Neural crest cell (in vitro differentiated cells): ENCODE measurements around the gene CABLES2. TPM values are rescaled to one million over a fixed set of nuclear protein-coding genes. Genes with fewer than 3 reads are reported as not detected.

Experiments
- DNase-seq: peaks from one replicate; pipeline ENCODE4 v3.0.0; 2021; ENCODE audit warnings: low read depth, mixed read lengths, low spot score
- H3K27ac Mint-ChIP-seq: one replicate; pipeline ENCODE4 v1.8.0; 2021; ENCODE audit warnings: mild to moderate bottlenecking, mixed read lengths; ENCODE audit not compliant: unreplicated experiment
- H3K27me3 Mint-ChIP-seq: 2 replicates; pipeline ENCODE4 v1.8.0; 2021; ENCODE audit warnings: low read depth, mild to moderate bottlenecking, mixed read lengths
- H3K36me3 Mint-ChIP-seq: 2 replicates; pipeline ENCODE4 v1.8.0; 2021; ENCODE audit warnings: low read depth, mild to moderate bottlenecking, mixed read lengths
- H3K4me1 Mint-ChIP-seq: 2 replicates; pipeline ENCODE4 v1.8.0; 2021; ENCODE audit warnings: mixed read lengths
- H3K4me3 Mint-ChIP-seq: one replicate; pipeline ENCODE4 v1.8.0; 2021; ENCODE audit warnings: mild to moderate bottlenecking, mixed read lengths
- H3K9me3 Mint-ChIP-seq: 2 replicates; pipeline ENCODE4 v1.8.0; 2021; ENCODE audit warnings: mixed read lengths
- total RNA-seq: library from RNA; stranded (reverse); gene quantifications from 2 replicates; pipeline ENCODE4 v1.2.1, GENCODE V29; 2021
- TF ChIP-seq, protein P1 (sequence below): fragments of 200-600 bp; sonication (generic); conservative IDR thresholded peaks from 2 replicates; pipeline ENCODE4 v1.5.0; 2021; ENCODE audit warnings: antibody characterized with exemption, mild to moderate bottlenecking

The CABLES2 gene
- total RNA-seq, 1 donor from 2014 or later = 26.6 TPM

DNA sequence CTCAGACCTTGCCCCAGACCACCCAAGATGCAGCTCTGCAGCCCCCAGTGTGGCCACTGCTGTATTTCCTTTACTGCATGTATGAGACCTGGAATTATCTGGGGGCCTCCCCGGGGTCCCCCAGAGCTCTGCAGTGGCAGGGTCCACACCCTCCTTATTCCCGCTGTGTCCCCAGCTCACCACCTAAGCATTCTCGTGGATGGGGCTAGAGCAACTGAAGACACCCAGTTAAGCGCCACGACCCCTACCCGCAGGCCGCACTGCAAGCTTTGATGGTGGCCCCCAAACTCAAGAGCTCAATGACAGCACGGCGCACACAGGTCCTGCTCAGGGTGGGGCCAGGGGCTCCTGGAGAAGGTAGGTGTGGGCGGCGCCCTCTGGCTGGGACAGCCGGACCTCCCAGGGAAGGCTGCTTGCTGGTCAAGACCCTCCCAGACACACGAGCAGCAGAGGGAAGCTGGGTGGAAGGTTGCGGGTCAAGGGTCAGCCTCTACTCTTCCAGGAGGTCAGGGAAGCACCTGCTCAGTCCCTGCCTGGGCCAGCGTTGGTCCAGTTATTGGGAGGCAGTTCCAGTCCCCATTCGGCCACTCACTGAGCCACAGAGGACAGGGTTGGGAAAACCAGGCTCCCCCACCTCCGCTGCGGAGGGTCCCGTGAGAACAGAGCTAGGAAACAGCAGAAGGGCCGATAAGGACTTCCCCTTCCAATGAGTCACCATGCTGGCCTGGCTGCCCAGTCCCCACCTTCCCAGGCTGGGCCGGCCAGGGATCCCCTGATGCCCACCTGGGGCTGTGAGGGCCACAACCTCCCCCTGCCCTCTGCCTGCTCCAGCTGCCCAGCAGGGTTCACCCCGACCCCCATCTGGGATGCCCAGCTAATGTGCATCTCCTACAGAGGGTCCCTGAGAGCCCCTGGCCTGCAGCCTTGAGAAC is 42.9 kb downstream of the CABLES2 start:
- Mint-ChIP-seq H3K27me3 (peaks cover 10% of the 10 kb centered on the region), H3K27ac (no peak overlapping the region), H3K4me3 (peak overlapping the region; percentile 82), H3K9me3 (no peaks in the 10 kb centered on the region), H3K4me1 (peaks cover 2% of the 10 kb centered on the region), H3K36me3 (no peaks in the 10 kb centered on the region)
- TF ChIP-seq, protein P1, sequence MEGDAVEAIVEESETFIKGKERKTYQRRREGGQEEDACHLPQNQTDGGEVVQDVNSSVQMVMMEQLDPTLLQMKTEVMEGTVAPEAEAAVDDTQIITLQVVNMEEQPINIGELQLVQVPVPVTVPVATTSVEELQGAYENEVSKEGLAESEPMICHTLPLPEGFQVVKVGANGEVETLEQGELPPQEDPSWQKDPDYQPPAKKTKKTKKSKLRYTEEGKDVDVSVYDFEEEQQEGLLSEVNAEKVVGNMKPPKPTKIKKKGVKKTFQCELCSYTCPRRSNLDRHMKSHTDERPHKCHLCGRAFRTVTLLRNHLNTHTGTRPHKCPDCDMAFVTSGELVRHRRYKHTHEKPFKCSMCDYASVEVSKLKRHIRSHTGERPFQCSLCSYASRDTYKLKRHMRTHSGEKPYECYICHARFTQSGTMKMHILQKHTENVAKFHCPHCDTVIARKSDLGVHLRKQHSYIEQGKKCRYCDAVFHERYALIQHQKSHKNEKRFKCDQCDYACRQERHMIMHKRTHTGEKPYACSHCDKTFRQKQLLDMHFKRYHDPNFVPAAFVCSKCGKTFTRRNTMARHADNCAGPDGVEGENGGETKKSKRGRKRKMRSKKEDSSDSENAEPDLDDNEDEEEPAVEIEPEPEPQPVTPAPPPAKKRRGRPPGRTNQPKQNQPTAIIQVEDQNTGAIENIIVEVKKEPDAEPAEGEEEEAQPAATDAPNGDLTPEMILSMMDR = no peak
- no peak for DNase-seq

DNA sequence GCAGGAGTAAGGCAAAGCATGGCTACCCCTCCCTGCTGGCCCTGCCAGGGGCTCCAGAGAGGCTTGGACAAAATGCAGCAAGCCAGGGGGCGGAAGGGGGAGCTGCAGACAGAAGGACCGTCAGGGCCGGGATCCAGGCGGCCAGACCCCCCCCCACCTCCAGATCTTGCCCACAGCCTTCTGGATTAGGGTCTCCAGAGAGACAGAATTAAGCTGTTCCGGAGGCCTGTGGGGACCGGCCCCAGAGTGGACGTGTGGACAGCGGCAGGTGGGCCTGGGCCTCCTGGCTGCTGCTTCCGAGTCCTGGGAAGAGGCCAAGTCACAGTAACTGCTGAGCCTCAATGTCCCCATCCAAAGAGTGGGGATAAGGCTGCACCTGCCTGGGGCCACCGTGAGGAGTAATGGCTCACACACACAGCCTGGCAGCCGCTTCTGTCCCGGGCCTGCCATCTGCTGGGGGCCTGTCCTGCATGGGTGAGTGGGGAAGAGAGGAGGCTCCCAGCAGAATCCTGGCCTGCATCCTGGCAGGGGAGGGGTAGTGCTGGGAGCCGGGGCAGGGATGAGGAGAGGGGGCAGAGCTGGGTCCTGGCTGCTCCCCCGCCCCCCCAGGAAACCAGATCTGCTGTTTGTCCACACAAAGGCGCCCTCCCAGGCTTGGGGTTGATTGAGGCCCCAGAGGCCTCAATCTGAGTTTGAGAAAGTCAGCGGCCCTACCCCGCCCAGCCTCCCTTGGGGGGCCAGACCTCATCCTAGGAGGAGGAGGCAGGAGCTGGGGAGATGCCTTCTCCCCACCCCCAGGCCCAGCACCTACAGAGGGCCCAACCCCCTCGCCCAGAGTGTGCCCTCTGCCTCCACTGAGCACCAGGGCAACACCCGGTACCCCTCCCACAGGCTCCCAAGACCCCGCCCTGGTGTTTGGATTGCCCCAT is 43.8 kb downstream of the CABLES2 start:
- Mint-ChIP-seq H3K4me3 (no peak overlapping the region), H3K27ac (no peak overlapping the region), H3K36me3 (no peaks in the 10 kb centered on the region), H3K27me3 (peaks cover 4% of the 10 kb centered on the region), H3K9me3 (no peaks in the 10 kb centered on the region), H3K4me1 (no peaks in the 10 kb centered on the region)
- no peak for DNase-seq
- TF ChIP-seq, protein P1 = no peak

DNA sequence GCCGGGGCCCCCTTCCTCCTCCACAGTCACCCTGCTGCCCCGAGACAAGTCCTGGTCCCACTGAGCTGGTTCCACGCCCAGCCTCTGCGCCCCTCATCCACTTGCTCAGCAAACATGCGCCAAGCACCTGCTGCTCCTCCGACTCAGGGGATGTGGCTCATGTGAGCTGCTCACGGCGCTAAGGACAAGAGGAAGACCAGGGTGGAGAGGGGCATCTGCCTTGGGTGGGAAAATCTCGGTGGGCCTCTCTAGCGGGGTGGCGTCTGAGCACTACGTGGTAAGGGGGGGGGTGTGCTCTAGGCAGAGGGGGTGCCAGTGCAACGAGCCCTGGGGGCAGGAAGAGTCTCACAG is 44.5 kb downstream of the CABLES2 start:
- Mint-ChIP-seq H3K27me3 (peaks cover 3% of the 10 kb centered on the region), H3K36me3 (no peaks in the 10 kb centered on the region), H3K27ac (no peak overlapping the region), H3K4me1 (no peaks in the 10 kb centered on the region), H3K9me3 (no peaks in the 10 kb centered on the region), H3K4me3 (no peak overlapping the region)
- TF ChIP-seq, protein P1 = no peak
- DNase-seq = no peak

DNA sequence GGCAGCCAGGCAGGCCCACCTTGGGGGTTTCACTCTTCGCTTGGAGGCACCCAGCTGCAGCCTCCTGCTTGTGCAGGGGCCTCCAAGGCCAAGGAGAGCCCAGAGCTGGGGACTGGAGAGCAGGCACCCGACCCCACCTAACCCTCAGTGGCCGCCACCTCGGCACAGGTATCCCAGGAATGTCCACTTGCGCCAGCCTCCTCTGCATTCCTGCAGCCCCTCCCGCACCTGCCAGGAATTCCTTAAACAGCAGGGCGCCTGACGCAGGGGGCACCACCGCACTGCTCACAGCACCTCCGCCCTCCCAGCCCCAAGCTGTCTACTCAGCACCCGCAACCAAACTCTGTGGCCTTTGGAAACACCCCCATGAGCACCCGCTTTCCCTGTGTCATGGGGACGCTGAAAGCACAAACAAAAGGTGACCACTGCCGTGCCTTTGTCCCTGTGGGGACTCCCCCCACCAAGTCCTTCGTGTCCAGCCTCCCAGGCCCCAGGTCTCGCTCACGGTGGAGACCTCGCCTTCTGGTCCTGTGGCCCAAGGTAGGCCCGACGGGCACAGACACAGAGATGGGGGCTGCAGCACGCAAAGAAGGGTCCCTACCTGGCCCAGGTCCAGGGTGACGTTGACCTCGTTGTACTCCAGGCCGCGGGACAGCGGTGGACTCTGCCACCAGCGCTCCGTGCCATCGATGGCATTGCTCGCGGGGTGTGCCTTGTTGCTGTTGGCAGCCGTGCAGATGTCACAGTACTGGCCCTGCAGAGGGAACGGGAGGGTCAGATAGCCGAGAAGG is 45.1 kb downstream of the CABLES2 start:
- H3K9me3 Mint-ChIP-seq = no peaks in the 10 kb centered on the region
- H3K36me3 Mint-ChIP-seq = no peaks in the 10 kb centered on the region
- no peak for DNase-seq
- H3K4me3 Mint-ChIP-seq = no peak overlapping the region
- no peaks in the 10 kb centered on the region for H3K4me1 Mint-ChIP-seq
- H3K27me3 Mint-ChIP-seq = peaks cover 3% of the 10 kb centered on the region
- TF ChIP-seq, protein P1 = no peak
- H3K27ac Mint-ChIP-seq = no peak overlapping the region
